Type B pancreatic cell (in vitro differentiated cells): ENCODE results near the gene SMPD3. TPM values are rescaled to one million over a fixed set of nuclear protein-coding genes. Genes with fewer than 3 reads are reported as not detected.

ENCODE experiments used
- DNase-seq: peaks from one replicate; pipeline ENCODE4 v3.0.0; 2021; ENCODE audit warnings: mixed read lengths; ENCODE audit not compliant: unreplicated experiment; ENCODE audit errors: extremely low spot score
- H3K27ac Mint-ChIP-seq: 2 replicates; pipeline ENCODE4 v1.8.0; 2021; ENCODE audit warnings: mild to moderate bottlenecking, mixed read lengths
- H3K27me3 Mint-ChIP-seq: 2 replicates; pipeline ENCODE4 v1.8.0; 2021; ENCODE audit warnings: mixed read lengths
- H3K36me3 Mint-ChIP-seq: 2 replicates; pipeline ENCODE4 v1.8.0; 2021; ENCODE audit warnings: mixed read lengths
- H3K4me1 Mint-ChIP-seq: one replicate; pipeline ENCODE4 v1.8.0; 2021; ENCODE audit warnings: mixed read lengths; ENCODE audit not compliant: unreplicated experiment
- H3K4me3 Mint-ChIP-seq: 2 replicates; pipeline ENCODE4 v1.8.0; 2021; ENCODE audit warnings: mild to moderate bottlenecking, mixed read lengths
- H3K9me3 Mint-ChIP-seq: 2 replicates; pipeline ENCODE4 v1.8.0; 2021; ENCODE audit warnings: mixed read lengths
- total RNA-seq: library from RNA; stranded (reverse); gene quantifications from 2 replicates; pipeline ENCODE4 v1.2.1, GENCODE V29; 2021; ENCODE audit warnings: low replicate concordance
- TF ChIP-seq, protein P1 (sequence below): fragments of 200-600 bp; sonication (generic); conservative IDR thresholded peaks from 2 replicates; pipeline ENCODE4 v1.5.0; 2021; ENCODE audit warnings: antibody characterized with exemption, mild to moderate bottlenecking

The SMPD3 gene
- total RNA-seq, 1 donor from 2014 or later: 4.5 TPM

DNA sequence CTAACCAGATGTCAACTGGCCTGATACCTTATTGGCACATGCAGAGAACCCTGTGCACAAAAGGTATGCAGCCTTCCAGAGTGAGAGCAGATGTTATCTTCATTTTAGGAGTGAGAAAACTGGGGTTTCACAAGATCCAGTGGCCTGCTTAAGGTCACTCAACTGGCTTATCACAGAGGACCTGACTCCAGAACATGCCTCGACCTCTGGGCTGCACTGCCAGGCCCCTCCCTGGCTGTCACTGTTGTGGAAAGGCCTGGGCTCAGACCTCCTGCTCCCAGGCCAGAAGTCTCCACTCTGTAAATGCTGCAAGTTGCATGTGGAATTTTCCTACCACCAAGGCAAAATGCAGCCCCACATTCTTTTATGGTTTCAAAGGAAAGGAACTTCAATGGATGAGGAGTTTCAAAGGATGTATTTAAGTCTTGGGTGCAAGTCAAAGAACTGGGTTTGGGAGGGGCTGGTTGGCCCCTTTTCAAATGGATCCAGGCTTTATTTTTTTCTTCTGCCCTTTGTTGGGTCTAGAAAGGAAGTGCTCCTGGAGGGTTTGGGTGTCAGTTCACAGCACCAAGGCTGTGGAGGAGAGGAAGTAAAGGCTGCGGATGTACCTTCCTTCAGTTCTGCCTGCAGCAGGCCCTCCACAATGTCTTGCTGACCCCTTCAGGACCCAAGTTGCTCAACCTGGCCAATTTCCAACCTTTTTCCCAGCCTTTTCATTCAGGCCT, 30.4 kb upstream of the SMPD3 start:
- peaks cover 4% of the 10 kb centered on the region for H3K27me3 Mint-ChIP-seq
- no peak overlapping the region for H3K27ac Mint-ChIP-seq
- TF ChIP-seq, protein P1, sequence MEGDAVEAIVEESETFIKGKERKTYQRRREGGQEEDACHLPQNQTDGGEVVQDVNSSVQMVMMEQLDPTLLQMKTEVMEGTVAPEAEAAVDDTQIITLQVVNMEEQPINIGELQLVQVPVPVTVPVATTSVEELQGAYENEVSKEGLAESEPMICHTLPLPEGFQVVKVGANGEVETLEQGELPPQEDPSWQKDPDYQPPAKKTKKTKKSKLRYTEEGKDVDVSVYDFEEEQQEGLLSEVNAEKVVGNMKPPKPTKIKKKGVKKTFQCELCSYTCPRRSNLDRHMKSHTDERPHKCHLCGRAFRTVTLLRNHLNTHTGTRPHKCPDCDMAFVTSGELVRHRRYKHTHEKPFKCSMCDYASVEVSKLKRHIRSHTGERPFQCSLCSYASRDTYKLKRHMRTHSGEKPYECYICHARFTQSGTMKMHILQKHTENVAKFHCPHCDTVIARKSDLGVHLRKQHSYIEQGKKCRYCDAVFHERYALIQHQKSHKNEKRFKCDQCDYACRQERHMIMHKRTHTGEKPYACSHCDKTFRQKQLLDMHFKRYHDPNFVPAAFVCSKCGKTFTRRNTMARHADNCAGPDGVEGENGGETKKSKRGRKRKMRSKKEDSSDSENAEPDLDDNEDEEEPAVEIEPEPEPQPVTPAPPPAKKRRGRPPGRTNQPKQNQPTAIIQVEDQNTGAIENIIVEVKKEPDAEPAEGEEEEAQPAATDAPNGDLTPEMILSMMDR: no peak
- no peak for DNase-seq
- no peaks in the 10 kb centered on the region for H3K36me3 Mint-ChIP-seq
- H3K4me1 Mint-ChIP-seq: no peaks in the 10 kb centered on the region
- H3K9me3 Mint-ChIP-seq: no peaks in the 10 kb centered on the region
- H3K4me3 Mint-ChIP-seq: no peak overlapping the region

DNA sequence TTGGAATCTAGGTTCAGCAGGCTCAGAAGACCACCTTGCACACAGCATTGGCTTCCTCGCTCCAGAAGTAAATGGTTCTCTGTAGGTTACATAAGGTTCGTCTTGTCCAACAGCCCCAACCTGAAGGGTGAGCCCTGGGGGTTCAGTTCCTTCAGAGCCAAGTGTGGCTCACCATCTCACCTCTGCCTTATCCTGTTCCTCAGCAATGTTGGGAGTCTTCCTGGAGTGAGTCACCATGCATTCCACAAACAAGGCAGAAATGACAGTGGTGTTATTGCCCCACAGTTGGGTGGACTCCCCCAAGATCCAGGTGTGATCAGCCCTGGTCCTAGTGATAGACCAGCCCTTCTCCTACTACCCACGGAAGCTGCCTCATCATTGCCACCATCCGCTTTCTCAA, 26.8 kb upstream of the SMPD3 start:
- H3K27ac Mint-ChIP-seq: no peak overlapping the region
- TF ChIP-seq, protein P1: no peak
- no peaks in the 10 kb centered on the region for H3K36me3 Mint-ChIP-seq
- no peaks in the 10 kb centered on the region for H3K9me3 Mint-ChIP-seq
- no peaks in the 10 kb centered on the region for H3K27me3 Mint-ChIP-seq
- no peak for DNase-seq
- H3K4me3 Mint-ChIP-seq: no peak overlapping the region
- peaks cover 3% of the 10 kb centered on the region for H3K4me1 Mint-ChIP-seq

DNA sequence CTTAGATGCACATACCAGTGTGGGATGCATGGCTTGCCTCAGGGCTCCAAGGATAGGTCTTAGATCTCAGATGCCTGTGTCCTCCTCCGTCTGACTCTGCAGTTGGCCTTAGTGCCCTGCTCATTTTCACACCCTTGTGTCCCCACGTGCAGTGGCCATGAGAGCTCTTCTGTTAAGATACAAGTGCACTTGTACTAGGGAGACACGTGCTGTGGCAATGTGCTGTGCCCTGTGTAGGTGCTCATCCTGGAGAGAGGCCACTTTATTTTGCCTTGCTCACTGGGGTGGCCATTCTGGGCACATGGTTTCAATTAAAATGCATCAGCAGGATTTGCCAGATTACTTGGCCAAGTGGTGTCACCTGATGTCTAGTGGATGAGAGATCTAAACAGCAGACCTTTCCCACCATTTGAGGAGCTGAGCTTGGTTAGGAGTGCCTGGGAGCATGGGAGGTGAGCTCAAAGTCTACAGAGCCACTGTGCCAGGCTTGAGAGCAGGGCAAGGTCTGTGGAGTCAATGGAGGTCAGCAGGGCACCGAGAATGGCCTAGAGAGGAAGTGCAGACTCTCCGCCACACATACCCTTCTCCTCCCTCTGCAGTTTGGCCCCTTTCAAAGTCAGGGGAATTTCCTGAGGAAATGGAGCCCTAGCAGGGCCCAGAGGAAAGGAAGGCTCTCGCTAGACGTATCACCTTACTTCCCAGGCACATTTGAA, 25.2 kb upstream of the SMPD3 start:
- Mint-ChIP-seq H3K27ac (no peak overlapping the region), H3K4me3 (no peak overlapping the region), H3K9me3 (no peaks in the 10 kb centered on the region), H3K4me1 (peaks cover 6% of the 10 kb centered on the region), H3K36me3 (no peaks in the 10 kb centered on the region), H3K27me3 (no peaks in the 10 kb centered on the region)
- DNase-seq: no peak
- TF ChIP-seq, protein P1: no peak

DNA sequence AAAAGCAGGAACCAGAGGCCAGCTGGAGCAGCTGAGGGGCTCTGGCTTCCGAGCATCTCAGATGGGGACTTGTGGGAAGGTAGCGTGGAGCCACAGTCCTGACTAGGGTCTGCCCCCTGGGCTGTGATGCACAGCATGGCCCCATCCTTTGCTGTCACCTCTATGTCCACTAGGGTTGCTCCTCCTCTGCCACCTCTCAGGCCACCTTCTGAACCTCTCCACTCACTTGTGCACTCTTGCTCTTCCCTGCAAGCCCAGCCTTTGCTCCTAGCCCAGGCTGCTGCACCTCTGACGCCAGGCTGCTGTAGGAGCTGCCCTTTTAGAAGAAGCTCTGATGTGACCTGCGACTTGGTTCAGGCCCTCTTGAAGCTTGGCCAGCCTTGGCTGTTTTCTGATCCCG, 24.3 kb upstream of the SMPD3 start:
- peaks cover 11% of the 10 kb centered on the region for H3K4me1 Mint-ChIP-seq
- no peaks in the 10 kb centered on the region for H3K36me3 Mint-ChIP-seq
- DNase-seq: no peak
- no peaks in the 10 kb centered on the region for H3K9me3 Mint-ChIP-seq
- H3K27ac Mint-ChIP-seq: no peak overlapping the region
- H3K27me3 Mint-ChIP-seq: no peaks in the 10 kb centered on the region
- TF ChIP-seq, protein P1: no peak
- H3K4me3 Mint-ChIP-seq: no peak overlapping the region

DNA sequence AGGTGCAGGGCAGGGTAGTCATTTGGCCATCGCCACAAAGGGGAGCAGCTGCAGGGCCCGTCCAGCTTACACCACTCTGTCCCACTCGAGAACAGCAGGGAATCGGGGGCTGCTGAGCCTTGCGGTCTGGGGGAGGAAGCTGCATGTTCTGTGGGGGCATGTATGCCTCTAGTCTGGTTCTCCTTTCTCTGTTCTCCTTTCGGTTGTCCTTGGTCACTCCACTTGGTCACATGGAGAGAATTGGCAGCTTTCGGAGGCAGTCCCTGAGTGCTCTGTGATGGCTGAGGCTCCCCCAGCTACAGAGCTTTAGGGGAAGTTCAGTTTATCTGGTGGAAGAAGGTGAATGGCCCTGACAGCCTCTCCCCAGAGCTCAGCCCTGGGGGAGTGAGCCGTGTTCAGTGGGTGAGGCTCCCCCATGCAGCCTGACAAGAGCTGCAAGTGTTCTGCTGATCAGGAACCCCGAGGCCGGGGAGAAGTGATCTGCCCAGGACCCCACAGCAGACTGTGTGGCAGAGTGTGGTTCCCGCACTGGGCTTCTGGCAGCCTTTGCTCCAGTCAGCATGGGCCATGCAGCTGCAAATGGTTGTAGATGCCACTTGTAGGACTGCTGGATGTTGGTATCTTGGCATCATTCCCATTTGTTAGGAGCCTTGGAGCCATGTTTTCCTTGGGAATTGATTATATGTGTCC, 22.3 kb upstream of the SMPD3 start:
- Mint-ChIP-seq H3K4me1 (peaks cover 20% of the 10 kb centered on the region), H3K4me3 (no peak overlapping the region), H3K36me3 (no peaks in the 10 kb centered on the region), H3K27me3 (no peaks in the 10 kb centered on the region), H3K9me3 (no peaks in the 10 kb centered on the region), H3K27ac (no peak overlapping the region)
- DNase-seq: no peak
- TF ChIP-seq, protein P1: no peak
